Muscle layer of colon (tissue), 2 donors: Measurements from ENCODE around the gene CRCP.

Experiments used
- H3K27ac ChIP-seq: one replicate; pipeline ENCODE4 v1.7.0; 2013; ENCODE audit warnings: low read depth, mild to moderate bottlenecking, low read length, moderate library complexity
- H3K27me3 ChIP-seq, 2 donors: one replicate each; pipeline ENCODE4 v1.7.0; 2013; ENCODE audit warnings: low read length in 2 of 2, mild to moderate bottlenecking in 2 of 2; ENCODE audit not compliant: insufficient read depth in 2 of 2, control insufficient read depth in 1 of 2
- H3K36me3 ChIP-seq: one replicate; pipeline ENCODE4 v1.7.0; 2013; ENCODE audit warnings: mild to moderate bottlenecking, low read length; ENCODE audit not compliant: insufficient read depth
- H3K4me1 ChIP-seq: one replicate; pipeline ENCODE4 v1.7.0; 2013; ENCODE audit warnings: mild to moderate bottlenecking, low read length; ENCODE audit not compliant: insufficient read depth
- H3K4me3 ChIP-seq, 2 donors: one replicate each; pipeline ENCODE4 v1.7.0; 2013; ENCODE audit warnings: low read length in 2 of 2, low read depth in 1 of 2, mild to moderate bottlenecking in 1 of 2, moderate library complexity in 1 of 2
- H3K9ac ChIP-seq: one replicate; pipeline ENCODE4 v1.7.0; 2013; ENCODE audit warnings: low read length
- H3K9me3 ChIP-seq: one replicate; pipeline ENCODE4 v1.7.0; 2013; ENCODE audit warnings: mild to moderate bottlenecking, low read length
- donor health status: abdominal sarcoma.
- donor health status: Adenocarcinoma of cecum.

CRCP gene

GRCh38 chr7:66202441-66202840 lies 87.8 kb downstream of the CRCP start:
- no peak overlapping the region for H3K9ac ChIP-seq
- peaks cover 13% of the 10 kb centered on the region for H3K4me1 ChIP-seq
- H3K27ac ChIP-seq = no peak overlapping the region
- no peaks in the 10 kb centered on the region for H3K36me3 ChIP-seq
- H3K4me3 ChIP-seq = no peak overlapping the region
- H3K9me3 ChIP-seq = no peaks in the 10 kb centered on the region
- no peaks in the 10 kb centered on the region for H3K27me3 ChIP-seq
